Tibial artery (tissue), 4 donors: ENCODE data around the gene APLP2.
A peak's percentile ranks its signal among the peaks of the same experiment; 100 is the strongest.

Source experiments
- DNase-seq, 2 donors: peaks; one replicate each; pipeline ENCODE4 v3.0.0-alpha.2; 2019
- H3K27ac ChIP-seq, 2 donors: fragments of 200-600 bp; sonication (generic) in 1 of 2; 1 replicate in 1 of 2; 2 replicates in 1 of 2; pipeline ENCODE4 v1.5.1; 2018 to 2019; ENCODE audit warnings: mild to moderate bottlenecking in 1 of 2
- H3K27me3 ChIP-seq, 2 donors: fragments of 200-600 bp; sonication (generic) in 1 of 2; one replicate each; pipeline versions ENCODE4 v1.5.1 to v1.6.0; 2016 to 2019
- H3K36me3 ChIP-seq, 3 donors: fragments of 200-600 bp; sonication (generic) in 2 of 3; one replicate each; pipeline ENCODE4 v1.5.1; 2016 to 2019; ENCODE audit warnings: mild to moderate bottlenecking in 2 of 3
- H3K4me1 ChIP-seq, 4 donors: fragments of 200-600 bp; sonication (generic) in 2 of 4; 1 replicate in 3 of 4; 2 replicates in 1 of 4; pipeline ENCODE4 v1.5.1; 2016 to 2019
- H3K4me3 ChIP-seq, 2 donors: fragments of 200-600 bp; sonication (generic) in 1 of 2; 1 replicate in 1 of 2; 2 replicates in 1 of 2; pipeline ENCODE4 v1.5.1; 2018 to 2019; ENCODE audit warnings: mild to moderate bottlenecking in 2 of 2
- H3K9me3 ChIP-seq, 3 donors: fragments of 200-600 bp; sonication (generic) in 1 of 3; one replicate each; pipeline ENCODE4 v1.5.1; 2016 to 2019
- CTCF ChIP-seq, 2 experiments: fragments of 200-600 bp in 1 of 2; fragments of 450-650 bp in 1 of 2; IDR thresholded peaks; one replicate each; pipeline ENCODE4 v1.5.1; 2017 to 2019; ENCODE audit warnings: antibody characterized with exemption in 2 of 2, mild to moderate bottlenecking in 1 of 2, moderate library complexity in 1 of 2
- intact Hi-C: fragments of 100-400 bp; cut with DNase I; formaldehyde crosslinking; loops from one replicate; pipeline ENCODE4 v1.15.0; 2023; ENCODE audit warnings: low total_unique reads

APLP2 gene

GRCh38 chr11:130066338-130066737, 3.4 kb upstream of the APLP2 start:
- Histone ChIP-seq H3K27me3 (no peaks in the 10 kb centered on the region), H3K4me1 (peaks cover 0 to 13% (median 9%) of the 10 kb centered on the region in 4 donors), H3K4me3 (no peak overlapping the region), H3K9me3 (no peaks in the 10 kb centered on the region), H3K36me3 (no peaks in the 10 kb centered on the region), H3K27ac (no peak overlapping the region)
- DNase-seq: no peak
- intact Hi-C loops: loop anchor here (10.0 kb wide), 1 partner anchor 172 kb away; the partner anchor contains the start of gene NFRKB
- TF ChIP-seq CTCF (IDR thresholded peaks at IDR 0.05): no peak

GRCh38 chr11:130068546-130068985, 1.1 kb upstream of the APLP2 start:
- peak in 1 of 2 experiments; percentile 3 for TF ChIP-seq CTCF (IDR thresholded peaks at IDR 0.05)
- Histone ChIP-seq H3K4me1 (peaks cover 0 to 27% (median 14%) of the 10 kb centered on the region in 4 donors), H3K27ac (peak overlapping the region; percentile 93 to 94), H3K36me3 (no peaks in the 10 kb centered on the region), H3K4me3 (peak overlapping the region; percentile 89 to 96), H3K27me3 (no peaks in the 10 kb centered on the region), H3K9me3 (no peaks in the 10 kb centered on the region)
- intact Hi-C loops: loop anchor here (2.0 to 10.0 kb wide), 2 partner anchors 66 to 174 kb away; partner anchors contain the start of genes NFRKB and PRDM10
- no peak for DNase-seq

- Histone ChIP-seq H3K36me3 (no peaks in the 10 kb centered on the region), H3K4me3 (peak overlapping the region; percentile 89 to 96), H3K4me1 (peaks cover 0 to 27% (median 14%) of the 10 kb centered on the region in 4 donors), H3K9me3 (no peaks in the 10 kb centered on the region), H3K27me3 (no peaks in the 10 kb centered on the region), H3K27ac (peak overlapping the region; percentile 93 to 94)
- peak in 1 of 2 experiments; percentile 47 for TF ChIP-seq CTCF (IDR thresholded peaks at IDR 0.05)
- intact Hi-C loops: loop anchor here (2.0 to 10.0 kb wide), 2 partner anchors 66 to 174 kb away; partner anchors contain the start of genes NFRKB and PRDM10
- peak; percentile 83 to 94 for DNase-seq
Observed at GRCh38 chr11:130068986-130069658, 572 bp upstream of the APLP2 start.

- Histone ChIP-seq H3K4me3 (peak overlapping the region; percentile 89 to 96), H3K27me3 (no peaks in the 10 kb centered on the region), H3K9me3 (no peaks in the 10 kb centered on the region), H3K36me3 (no peaks in the 10 kb centered on the region), H3K4me1 (peaks cover 0 to 27% (median 14%) of the 10 kb centered on the region in 4 donors), H3K27ac (peak overlapping the region; percentile 90 to 93)
- intact Hi-C loops: loop anchor here (5.0 kb wide), 1 partner anchor 57 kb away; no protein-coding TSS in a partner anchor
- peak in 1 of 2 experiments; percentile 10 for TF ChIP-seq CTCF (IDR thresholded peaks at IDR 0.05)
- peak in 1 of 2 donors; percentile 70 for DNase-seq
Observed at GRCh38 chr11:130070109-130070845, 583 bp downstream of the APLP2 start.

- peak overlapping the region; percentile 89 to 96 for H3K4me3 ChIP-seq
- H3K36me3 ChIP-seq: no peaks in the 10 kb centered on the region
- DNase-seq: no peak
- H3K27me3 ChIP-seq: no peaks in the 10 kb centered on the region
- peaks cover 0 to 27% (median 14%) of the 10 kb centered on the region in 4 donors for H3K4me1 ChIP-seq
- intact Hi-C loops: loop anchor here (5.0 kb wide), 1 partner anchor 56 kb away; no protein-coding TSS in a partner anchor
- TF ChIP-seq CTCF (IDR thresholded peaks at IDR 0.05): no peak
- peak overlapping the region; percentile 90 to 93 for H3K27ac ChIP-seq
- H3K9me3 ChIP-seq: no peaks in the 10 kb centered on the region
Observed at GRCh38 chr11:130070846-130071200, 1.1 kb downstream of the APLP2 start.
